ENCODE results near the gene KCNQ5.

The KCNQ5 gene

GRCh38 chr6:72905705-72906478 is 284.0 kb downstream of the KCNQ5 start:
- Histone ChIP-seq H3K4ac (ENCODE audit: low read depth, low read length) (no peak overlapping the region), H3K79me1 (ENCODE audit: low read length) (peaks cover 2% of the 10 kb centered on the region), H3K4me3 (ENCODE audit: low read depth, low read length) (no peak overlapping the region), H3K36me3 (ENCODE audit: control insufficient read depth in 1 of 2, insufficient read depth in 2 of 2, low read length in 2 of 2) (no peaks in the 10 kb centered on the region), H3K27me3 (ENCODE audit: insufficient read depth, low read length) (no peaks in the 10 kb centered on the region), H3K9ac (ENCODE audit: low read length) (no peak overlapping the region), H3K9me3 (ENCODE audit: insufficient read depth, low read depth, low read length) (no peaks in the 10 kb centered on the region), H2AFZ (ENCODE audit: insufficient read depth, low read length, poor library complexity) (no peak overlapping the region), H3K4me1 (ENCODE audit: control insufficient read depth in 1 of 2, insufficient read depth in 2 of 2, low read length in 2 of 2) (peaks cover 9 to 10% of the 10 kb centered on the region in 2 experiments), H3K4me2 (ENCODE audit: low read length) (no peak overlapping the region), H3K14ac (ENCODE audit: low read length) (peak overlapping the region; percentile 49), H3K79me2 (ENCODE audit: control insufficient read depth, insufficient read depth, low read length, poor library complexity) (no peaks in the 10 kb centered on the region), H2BK5ac (ENCODE audit: low read depth, low read length, poor library complexity) (no peak overlapping the region), H2BK120ac (ENCODE audit: insufficient read depth, low read length, poor library complexity) (no peak overlapping the region), H2AK5ac (ENCODE audit: low read length) (no peak overlapping the region), H3K23ac (ENCODE audit: low read length) (no peak overlapping the region), H4K12ac (ENCODE audit: low read depth, low read length) (no peak overlapping the region), H4K8ac (ENCODE audit: low read depth, low read length) (peak overlapping the region; percentile 9), H3K18ac (ENCODE audit: low read length) (no peak overlapping the region), H3K27ac (ENCODE audit: low read depth, low read length) (no peak overlapping the region), H2BK12ac (ENCODE audit: low read length) (peak overlapping the region; percentile 16), H4K91ac (ENCODE audit: low read depth, low read length) (no peak overlapping the region)
- no CpG with 5 or more reads among the region's 6 CpGs for WGBS (ENCODE audit: extremely low coverage, insufficient coverage, insufficient read length)
- DNase-seq: no peak

GRCh38 chr6:72911463-72912155 is 289.7 kb downstream of the KCNQ5 start:
- Histone ChIP-seq H3K9me3 (ENCODE audit: insufficient read depth, low read depth, low read length) (no peaks in the 10 kb centered on the region), H4K91ac (ENCODE audit: low read depth, low read length) (no peak overlapping the region), H2AK5ac (ENCODE audit: low read length) (no peak overlapping the region), H3K27ac (ENCODE audit: low read depth, low read length) (no peak overlapping the region), H3K9ac (ENCODE audit: low read length) (no peak overlapping the region), H2BK12ac (ENCODE audit: low read length) (no peak overlapping the region), H3K4ac (ENCODE audit: low read depth, low read length) (no peak overlapping the region), H3K4me3 (ENCODE audit: low read depth, low read length) (no peak overlapping the region), H3K79me1 (ENCODE audit: low read length) (peaks cover 2% of the 10 kb centered on the region), H3K18ac (ENCODE audit: low read length) (no peak overlapping the region), H3K36me3 (ENCODE audit: control insufficient read depth in 1 of 2, insufficient read depth in 2 of 2, low read length in 2 of 2) (no peaks in the 10 kb centered on the region), H3K4me2 (ENCODE audit: low read length) (no peak overlapping the region), H3K4me1 (ENCODE audit: control insufficient read depth in 1 of 2, insufficient read depth in 2 of 2, low read length in 2 of 2) (peaks cover 2 to 3% of the 10 kb centered on the region in 2 experiments), H2BK5ac (ENCODE audit: low read depth, low read length, poor library complexity) (no peak overlapping the region), H4K8ac (ENCODE audit: low read depth, low read length) (no peak overlapping the region), H3K23ac (ENCODE audit: low read length) (no peak overlapping the region), H2AFZ (ENCODE audit: insufficient read depth, low read length, poor library complexity) (no peak overlapping the region), H3K27me3 (ENCODE audit: insufficient read depth, low read length) (no peaks in the 10 kb centered on the region), H3K14ac (ENCODE audit: low read length) (no peak overlapping the region), H4K12ac (ENCODE audit: low read depth, low read length) (no peak overlapping the region), H2BK120ac (ENCODE audit: insufficient read depth, low read length, poor library complexity) (no peak overlapping the region), H3K79me2 (ENCODE audit: control insufficient read depth, insufficient read depth, low read length, poor library complexity) (no peaks in the 10 kb centered on the region)
- no peak for DNase-seq
- WGBS (ENCODE audit: extremely low coverage, insufficient coverage, insufficient read length): no CpG with 5 or more reads among the region's 2 CpGs

GRCh38 chr6:72913797-72914196 is 291.9 kb downstream of the KCNQ5 start:
- WGBS (ENCODE audit: extremely low coverage, insufficient coverage, insufficient read length): no CpG with 5 or more reads among the region's 1 CpG
- Histone ChIP-seq H3K27me3 (ENCODE audit: insufficient read depth, low read length) (no peaks in the 10 kb centered on the region), H3K4me2 (ENCODE audit: low read length) (no peak overlapping the region)

GRCh38 chr6:72916298-72916697 is 294.4 kb downstream of the KCNQ5 start:
- DNase-seq: no peak
- H4K12ac ChIP-seq (ENCODE audit: low read depth, low read length): no peak overlapping the region
- no peak overlapping the region for H3K9ac ChIP-seq (ENCODE audit: low read length)
- H3K14ac ChIP-seq (ENCODE audit: low read length): no peak overlapping the region
- H3K23ac ChIP-seq (ENCODE audit: low read length): no peak overlapping the region
- no peak overlapping the region for H3K18ac ChIP-seq (ENCODE audit: low read length)
- no peaks in the 10 kb centered on the region for H3K9me3 ChIP-seq (ENCODE audit: insufficient read depth, low read depth, low read length)
- no peak overlapping the region for H2BK12ac ChIP-seq (ENCODE audit: low read length)
- H3K4me3 ChIP-seq (ENCODE audit: low read depth, low read length): no peak overlapping the region
- no peak overlapping the region for H3K4me2 ChIP-seq (ENCODE audit: low read length)
- no peak overlapping the region for H2AFZ ChIP-seq (ENCODE audit: insufficient read depth, low read length, poor library complexity)
- no peak overlapping the region for H3K4ac ChIP-seq (ENCODE audit: low read depth, low read length)
- H3K36me3 ChIP-seq (ENCODE audit: control insufficient read depth in 1 of 2, insufficient read depth in 2 of 2, low read length in 2 of 2): no peaks in the 10 kb centered on the region
- no peak overlapping the region for H4K91ac ChIP-seq (ENCODE audit: low read depth, low read length)
- no peak overlapping the region for H2AK5ac ChIP-seq (ENCODE audit: low read length)
- peaks cover 2 to 4% of the 10 kb centered on the region in 2 experiments for H3K4me1 ChIP-seq (ENCODE audit: control insufficient read depth in 1 of 2, insufficient read depth in 2 of 2, low read length in 2 of 2)
- no peak overlapping the region for H4K8ac ChIP-seq (ENCODE audit: low read depth, low read length)
- H3K27me3 ChIP-seq (ENCODE audit: insufficient read depth, low read length): no peaks in the 10 kb centered on the region
- H2BK5ac ChIP-seq (ENCODE audit: low read depth, low read length, poor library complexity): no peak overlapping the region
- H3K27ac ChIP-seq (ENCODE audit: low read depth, low read length): no peak overlapping the region
- no CpG with 5 or more reads among the region's 6 CpGs for WGBS (ENCODE audit: extremely low coverage, insufficient coverage, insufficient read length)
- no peak overlapping the region for H2BK120ac ChIP-seq (ENCODE audit: insufficient read depth, low read length, poor library complexity)
- no peaks in the 10 kb centered on the region for H3K79me2 ChIP-seq (ENCODE audit: control insufficient read depth, insufficient read depth, low read length, poor library complexity)
- H3K79me1 ChIP-seq (ENCODE audit: low read length): peaks cover 2% of the 10 kb centered on the region

More at GRCh38 chr6:72913797-72914196, 291.9 kb downstream of the KCNQ5 start:
- H4K12ac ChIP-seq (ENCODE audit: low read depth, low read length): no peak overlapping the region
- DNase-seq: peak; percentile 1 to 6
- H2BK120ac ChIP-seq (ENCODE audit: insufficient read depth, low read length, poor library complexity): no peak overlapping the region
- H3K79me2 ChIP-seq (ENCODE audit: control insufficient read depth, insufficient read depth, low read length, poor library complexity): no peaks in the 10 kb centered on the region
- H3K4ac ChIP-seq (ENCODE audit: low read depth, low read length): no peak overlapping the region
- H3K9me3 ChIP-seq (ENCODE audit: insufficient read depth, low read depth, low read length): no peaks in the 10 kb centered on the region
- peaks cover 2% of the 10 kb centered on the region for H3K79me1 ChIP-seq (ENCODE audit: low read length)
- H3K14ac ChIP-seq (ENCODE audit: low read length): no peak overlapping the region
- H3K36me3 ChIP-seq (ENCODE audit: control insufficient read depth in 1 of 2, insufficient read depth in 2 of 2, low read length in 2 of 2): no peaks in the 10 kb centered on the region
- no peak overlapping the region for H2BK12ac ChIP-seq (ENCODE audit: low read length)
- H3K23ac ChIP-seq (ENCODE audit: low read length): no peak overlapping the region
- peaks cover 2 to 4% of the 10 kb centered on the region in 2 experiments for H3K4me1 ChIP-seq (ENCODE audit: control insufficient read depth in 1 of 2, insufficient read depth in 2 of 2, low read length in 2 of 2)
- H3K18ac ChIP-seq (ENCODE audit: low read length): no peak overlapping the region
- H3K4me3 ChIP-seq (ENCODE audit: low read depth, low read length): no peak overlapping the region
- H2AK5ac ChIP-seq (ENCODE audit: low read length): no peak overlapping the region
- H3K9ac ChIP-seq (ENCODE audit: low read length): no peak overlapping the region
- no peak overlapping the region for H4K8ac ChIP-seq (ENCODE audit: low read depth, low read length)
- no peak overlapping the region for H4K91ac ChIP-seq (ENCODE audit: low read depth, low read length)
- no peak overlapping the region for H2AFZ ChIP-seq (ENCODE audit: insufficient read depth, low read length, poor library complexity)
- H3K27ac ChIP-seq (ENCODE audit: low read depth, low read length): peak overlapping the region; percentile 75
- no peak overlapping the region for H2BK5ac ChIP-seq (ENCODE audit: low read depth, low read length, poor library complexity)
